DND-41 (cell line): ENCODE measurements around the gene RIOK2.

Experiments used
- ATAC-seq: fragments of 200-7000 bp; cut with Tn5 transposase; 3 replicates; pipeline ENCODE4 v1.9.1; 2021; ENCODE audit warnings: low read depth; ENCODE audit not compliant: insufficient read depth
- DNase-seq: peaks from one replicate; pipeline ENCODE4 v3.0.0-alpha.2; 2020
- H2AFZ ChIP-seq: 2 replicates; pipeline ENCODE4 v1.6.0; 2012; ENCODE audit warnings: low read depth, low read length
- H3K27ac ChIP-seq: 2 replicates; pipeline ENCODE4 v1.5.1; 2012; ENCODE audit warnings: low read length, inconsistent platforms
- H3K27me3 ChIP-seq: fragments of 200-600 bp; sonication (generic); 2 replicates; pipeline ENCODE4 v1.6.0; 2012; ENCODE audit warnings: low read length, mild to moderate bottlenecking, inconsistent platforms; ENCODE audit not compliant: insufficient read depth, poor library complexity
- H3K36me3 ChIP-seq: 2 replicates; pipeline ENCODE4 v1.5.1; 2012; ENCODE audit warnings: low read length, inconsistent platforms; ENCODE audit not compliant: insufficient read depth
- H3K4me1 ChIP-seq: 2 replicates; pipeline ENCODE4 v1.5.1; 2012; ENCODE audit warnings: mild to moderate bottlenecking, low read length; ENCODE audit not compliant: insufficient read depth
- H3K4me2 ChIP-seq: 2 replicates; pipeline ENCODE4 v1.6.0; 2012; ENCODE audit warnings: mild to moderate bottlenecking, moderate library complexity, low read length, inconsistent platforms; ENCODE audit not compliant: insufficient read depth
- H3K4me3 ChIP-seq, 2 experiments: fragments of 200-600 bp in 1 of 2; shearing (Covaris generic) in 1 of 2; 2 replicates each; pipeline ENCODE4 v1.5.1; 2012 to 2016; ENCODE audit warnings: inconsistent platforms in 2 of 2, low read length in 2 of 2, mild to moderate bottlenecking in 2 of 2, low read depth in 1 of 2, moderate library complexity in 1 of 2
- H3K79me2 ChIP-seq: 2 replicates; pipeline ENCODE4 v1.6.0; 2012; ENCODE audit warnings: low read length, inconsistent platforms; ENCODE audit not compliant: insufficient read depth
- H3K9ac ChIP-seq: 2 replicates; pipeline ENCODE4 v1.6.0; 2012; ENCODE audit warnings: low read depth, mild to moderate bottlenecking, inconsistent platforms, low read length, moderate library complexity
- H3K9me3 ChIP-seq: 2 replicates; pipeline ENCODE4 v1.5.1; 2012; ENCODE audit warnings: low read length, moderate library complexity, mild to moderate bottlenecking, inconsistent platforms; ENCODE audit not compliant: insufficient read depth, severe bottlenecking
- H4K20me1 ChIP-seq: 2 replicates; pipeline ENCODE4 v1.6.0; 2012; ENCODE audit warnings: low read length; ENCODE audit not compliant: insufficient read depth
- EZH2 ChIP-seq: IDR thresholded peaks from 3 replicates; pipeline ENCODE4 v1.6.1; 2012; ENCODE audit warnings: borderline replicate concordance, low read depth, mild to moderate bottlenecking, moderate library complexity, low read length, inconsistent platforms; ENCODE audit not compliant: severe bottlenecking
- TF ChIP-seq, protein P1 (sequence below): IDR thresholded peaks from 2 replicates; pipeline ENCODE4 v1.5.1; 2012; ENCODE audit warnings: borderline replicate concordance, low read length, moderate library complexity, mild to moderate bottlenecking; ENCODE audit not compliant: poor library complexity, severe bottlenecking; ENCODE audit errors: extremely low read depth

Gene RIOK2

GRCh38 chr5:97118261-97119006 lies 64.6 kb downstream of the RIOK2 start:
- H3K4me1 ChIP-seq, result no peaks in the 10 kb centered on the region
- H3K27ac ChIP-seq, result no peak overlapping the region
- H4K20me1 ChIP-seq, result no peaks in the 10 kb centered on the region
- H3K27me3 ChIP-seq, result no peaks in the 10 kb centered on the region
- ATAC-seq (no peak), DNase-seq (no peak)
- H3K9me3 ChIP-seq, result no peaks in the 10 kb centered on the region
- no peaks in the 10 kb centered on the region for H3K79me2 ChIP-seq
- no peak overlapping the region for H2AFZ ChIP-seq
- H3K4me2 ChIP-seq, result no peak overlapping the region
- TF ChIP-seq, protein P1, sequence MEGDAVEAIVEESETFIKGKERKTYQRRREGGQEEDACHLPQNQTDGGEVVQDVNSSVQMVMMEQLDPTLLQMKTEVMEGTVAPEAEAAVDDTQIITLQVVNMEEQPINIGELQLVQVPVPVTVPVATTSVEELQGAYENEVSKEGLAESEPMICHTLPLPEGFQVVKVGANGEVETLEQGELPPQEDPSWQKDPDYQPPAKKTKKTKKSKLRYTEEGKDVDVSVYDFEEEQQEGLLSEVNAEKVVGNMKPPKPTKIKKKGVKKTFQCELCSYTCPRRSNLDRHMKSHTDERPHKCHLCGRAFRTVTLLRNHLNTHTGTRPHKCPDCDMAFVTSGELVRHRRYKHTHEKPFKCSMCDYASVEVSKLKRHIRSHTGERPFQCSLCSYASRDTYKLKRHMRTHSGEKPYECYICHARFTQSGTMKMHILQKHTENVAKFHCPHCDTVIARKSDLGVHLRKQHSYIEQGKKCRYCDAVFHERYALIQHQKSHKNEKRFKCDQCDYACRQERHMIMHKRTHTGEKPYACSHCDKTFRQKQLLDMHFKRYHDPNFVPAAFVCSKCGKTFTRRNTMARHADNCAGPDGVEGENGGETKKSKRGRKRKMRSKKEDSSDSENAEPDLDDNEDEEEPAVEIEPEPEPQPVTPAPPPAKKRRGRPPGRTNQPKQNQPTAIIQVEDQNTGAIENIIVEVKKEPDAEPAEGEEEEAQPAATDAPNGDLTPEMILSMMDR, result no peak
- no peak for TF ChIP-seq EZH2
- no peak overlapping the region for H3K4me3 ChIP-seq
- no peak overlapping the region for H3K9ac ChIP-seq
- no peaks in the 10 kb centered on the region for H3K36me3 ChIP-seq

DNA sequence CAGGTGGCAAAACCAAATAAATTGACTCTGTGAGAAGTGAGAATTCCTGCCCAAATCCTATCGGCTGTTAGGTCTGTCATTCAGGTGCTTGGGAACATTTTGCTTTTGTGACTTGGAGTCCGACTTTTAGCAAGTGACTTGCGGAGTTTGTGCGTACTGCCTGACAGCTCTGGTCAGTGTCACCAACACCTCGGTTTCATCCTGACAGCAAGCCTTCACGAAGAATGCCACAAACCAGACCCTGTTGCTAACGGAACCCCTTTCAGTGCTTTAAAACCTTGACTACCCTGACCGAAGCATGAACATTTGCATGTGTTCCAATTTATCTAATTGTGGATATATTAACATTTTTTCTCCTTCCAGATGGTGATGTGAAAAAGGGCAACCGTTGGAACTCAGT lies 67.1 kb downstream of the RIOK2 start:
- Histone ChIP-seq H3K4me2 (no peak overlapping the region), H3K9me3 (no peaks in the 10 kb centered on the region), H3K36me3 (no peaks in the 10 kb centered on the region), H4K20me1 (no peaks in the 10 kb centered on the region), H3K79me2 (no peaks in the 10 kb centered on the region), H3K27ac (no peak overlapping the region), H3K27me3 (no peaks in the 10 kb centered on the region), H2AFZ (no peak overlapping the region), H3K4me1 (0 out of 2 replicates have a peak, but pooled peaks cover 5% of the 10 kb centered on the region), H3K9ac (no peak overlapping the region), H3K4me3 (no peak overlapping the region)
- no peak for DNase-seq
- no peak for ATAC-seq
- no peak for TF ChIP-seq EZH2
- TF ChIP-seq, protein P1, result no peak

GRCh38 chr5:97112230-97112629 lies 70.8 kb downstream of the RIOK2 start:
- DNase-seq (no peak), ATAC-seq (no peak)
- H3K4me2 ChIP-seq, result no peak overlapping the region

More at GRCh38 chr5:97112230-97112629, 70.8 kb downstream of the RIOK2 start:
- Histone ChIP-seq H3K27ac (no peak overlapping the region), H3K9me3 (no peaks in the 10 kb centered on the region), H3K79me2 (no peaks in the 10 kb centered on the region), H3K9ac (no peak overlapping the region), H3K27me3 (no peaks in the 10 kb centered on the region), H3K36me3 (no peaks in the 10 kb centered on the region), H3K4me1 (0 out of 2 replicates have a peak, but pooled peaks cover 5% of the 10 kb centered on the region), H3K4me3 (no peak overlapping the region), H2AFZ (no peak overlapping the region), H4K20me1 (no peaks in the 10 kb centered on the region)
- TF ChIP-seq EZH2, result no peak
- TF ChIP-seq, protein P1, result no peak
